NB4 (cell line): Measurements from ENCODE around the gene PACSIN3.

Experiments
- DNase-seq: peaks from one replicate; pipeline ENCODE4 v3.0.0; 2010; ENCODE audit warnings: low read depth
- H3K4me3 ChIP-seq: one replicate; pipeline ENCODE4 v1.5.1; 2011; ENCODE audit warnings: mild to moderate bottlenecking, low read depth, low read length, moderate library complexity
- CTCF ChIP-seq: IDR thresholded peaks from one replicate; pipeline ENCODE4 v1.5.1; 2012; ENCODE audit warnings: low read depth, low read length
- MAX ChIP-seq: IDR thresholded peaks from 2 replicates; pipeline ENCODE4 v1.6.1; 2011; ENCODE audit warnings: low read depth, low read length
- MYC ChIP-seq: IDR thresholded peaks from 2 replicates; pipeline ENCODE4 v1.6.1; 2011; ENCODE audit warnings: low read depth, low read length
- POLR2A ChIP-seq: IDR thresholded peaks from 2 replicates; pipeline ENCODE4 v1.6.1; 2011; ENCODE audit warnings: mild to moderate bottlenecking; ENCODE audit not compliant: insufficient read length; ENCODE audit errors: extremely low read depth

PACSIN3 gene

GRCh38 chr11:47186076-47186699, at the start of gene PACSIN3:
Gene PACSIN3 (minus strand): TSS chr11:47186434. CDS start chr11:47182727, 3,707 bp downstream.
- H3K4me3 ChIP-seq = peak within 1 kb of the TSS; percentile 42
- DNase-seq = peak; percentile 73
- no peak for TF ChIP-seq CTCF
- peak; percentile 19; the same call in 1 of the 2 replicates for TF ChIP-seq MAX
- no peak for TF ChIP-seq MYC
- TF ChIP-seq POLR2A = peak; percentile 39

- TF ChIP-seq CTCF (no peak), MAX (no peak), POLR2A (no peak), MYC (no peak)
- no peak overlapping the region for H3K4me3 ChIP-seq
- DNase-seq = no peak
Measured at GRCh38 chr11:47235163-47235562, 48.9 kb upstream of the PACSIN3 start.

- H3K4me3 ChIP-seq = no peak overlapping the region
- no peak for DNase-seq
- no peak for TF ChIP-seq POLR2A
Measured at GRCh38 chr11:47234669-47235100, 48.5 kb upstream of the PACSIN3 start.

- TF ChIP-seq CTCF (peak; percentile 39), MYC (no peak), MAX (no peak)
- peak; percentile 61 for DNase-seq
- no peak overlapping the region for H3K4me3 ChIP-seq
Measured at GRCh38 chr11:47233989-47234668, 47.9 kb upstream of the PACSIN3 start.

GRCh38 chr11:47233051-47233450, 46.8 kb upstream of the PACSIN3 start:
- TF ChIP-seq POLR2A (no peak), MAX (no peak), CTCF (no peak), MYC (no peak)
- H3K4me3 ChIP-seq = no peak overlapping the region
- no peak for DNase-seq

GRCh38 chr11:47229161-47229560, 42.9 kb upstream of the PACSIN3 start:
- no peak overlapping the region for H3K4me3 ChIP-seq
- no peak for TF ChIP-seq MYC
- no peak for TF ChIP-seq CTCF
- no peak for TF ChIP-seq MAX
- TF ChIP-seq POLR2A = no peak
- DNase-seq = no peak
